M059J (cell line): ENCODE data around the gene COMMD7. TPM values are rescaled to one million over a fixed set of nuclear protein-coding genes. Genes with fewer than 3 reads are reported as not detected.
"Not testable (repeated sequence)": the region's sequence is repeated elsewhere in the genome, so short reads cannot be mapped to it uniquely, and the experiment has no call there.

ENCODE experiments used
- DNase-seq: peaks from one replicate; pipeline ENCODE4 v3.0.0-alpha.2; 2012; ENCODE audit warnings: low read depth
- total RNA-seq: library from RNA; depleted of rRNA; stranded (reverse); fragments of >200 nt; shearing (Covaris generic); gene quantifications from 2 replicates; pipeline ENCODE4 v1.2.3, GENCODE V29; 2014

The COMMD7 gene
- total RNA-seq, 1 experiment from 2014 or later: 61.1 TPM

DNA sequence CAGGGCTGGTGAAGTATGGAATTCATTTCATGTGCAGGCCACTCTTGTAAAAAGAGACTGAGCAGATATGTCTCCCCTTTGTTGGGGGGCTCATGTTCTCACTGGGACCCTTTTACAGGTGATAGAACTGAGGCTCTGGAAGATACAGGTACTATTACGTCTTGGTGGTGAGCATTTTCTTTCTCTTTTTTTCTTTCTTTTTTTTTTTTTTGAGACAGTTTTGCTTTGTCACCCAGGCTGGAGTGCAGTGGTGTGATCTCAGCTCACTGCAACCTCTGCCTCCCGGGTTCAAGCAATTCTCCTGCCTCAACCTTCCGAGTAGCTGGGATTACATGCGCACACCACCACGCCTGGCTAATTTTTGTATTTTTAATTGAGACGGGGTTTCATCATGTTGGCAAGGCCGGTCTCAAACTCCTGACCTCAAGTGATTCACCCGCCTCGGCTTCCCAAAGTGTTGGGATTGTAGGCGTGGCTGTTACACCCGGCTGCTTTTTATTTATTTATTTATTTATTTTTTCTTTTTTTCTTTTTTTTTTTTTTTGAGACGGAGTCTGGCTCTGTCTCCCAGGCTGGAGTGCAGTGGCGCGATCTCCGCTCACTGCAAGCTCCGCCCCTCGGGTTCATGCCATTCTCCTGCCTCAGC, 22.1 kb upstream of the COMMD7 start:
- DNase-seq: not testable (repeated sequence)

DNA sequence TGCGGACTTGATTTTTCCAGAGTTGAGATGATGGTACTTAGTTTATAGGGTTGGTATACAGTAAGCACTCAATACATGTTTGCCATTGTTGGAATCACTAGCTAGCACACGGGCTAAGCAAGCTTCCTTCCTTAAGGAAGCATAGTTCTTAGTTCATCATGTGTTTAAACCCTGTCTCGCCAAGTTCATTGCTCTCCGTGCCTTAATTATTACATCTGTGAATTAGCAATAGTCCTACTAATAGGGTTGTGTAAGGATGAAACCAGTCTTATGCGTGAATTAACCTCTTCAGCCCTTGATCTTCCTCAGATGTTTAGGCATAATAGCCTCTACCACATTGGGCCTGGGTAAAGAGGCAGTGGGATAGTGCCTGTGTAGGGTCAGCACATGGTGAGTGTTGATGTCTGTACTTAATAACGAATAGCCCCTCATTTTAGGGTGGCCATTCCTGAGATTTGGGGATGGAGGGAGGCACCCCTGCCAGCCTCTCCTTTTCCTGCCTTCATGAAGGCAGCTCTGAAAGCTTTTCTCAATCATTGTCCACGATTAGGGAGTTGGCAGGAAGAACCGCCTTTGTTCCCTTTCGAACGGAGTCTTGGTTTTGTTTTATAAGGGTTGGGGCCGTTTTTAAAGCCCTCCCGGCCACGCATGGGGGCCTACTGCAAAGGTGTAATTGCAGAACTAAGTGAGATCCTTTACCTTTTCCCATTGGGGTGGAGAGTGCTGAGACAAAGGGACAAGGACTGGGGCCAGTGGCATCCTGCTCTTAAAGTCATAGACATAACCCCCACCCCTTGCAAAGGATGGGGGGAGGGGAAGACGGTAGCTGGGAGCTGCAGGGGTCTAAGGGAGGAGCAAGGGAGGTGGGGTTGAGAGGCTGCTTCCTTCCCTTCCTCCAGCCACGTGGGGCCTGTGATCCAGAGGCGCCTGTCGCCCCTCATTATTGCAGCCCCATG, 21.0 kb upstream of the COMMD7 start:
- DNase-seq: no peak

- DNase-seq: no peak
Measured at GRCh38 chr20:32763202-32764004, 20.1 kb upstream of the COMMD7 start.

GRCh38 chr20:32762754-32763201, 19.5 kb upstream of the COMMD7 start:
- peak; percentile 40 for DNase-seq

DNA sequence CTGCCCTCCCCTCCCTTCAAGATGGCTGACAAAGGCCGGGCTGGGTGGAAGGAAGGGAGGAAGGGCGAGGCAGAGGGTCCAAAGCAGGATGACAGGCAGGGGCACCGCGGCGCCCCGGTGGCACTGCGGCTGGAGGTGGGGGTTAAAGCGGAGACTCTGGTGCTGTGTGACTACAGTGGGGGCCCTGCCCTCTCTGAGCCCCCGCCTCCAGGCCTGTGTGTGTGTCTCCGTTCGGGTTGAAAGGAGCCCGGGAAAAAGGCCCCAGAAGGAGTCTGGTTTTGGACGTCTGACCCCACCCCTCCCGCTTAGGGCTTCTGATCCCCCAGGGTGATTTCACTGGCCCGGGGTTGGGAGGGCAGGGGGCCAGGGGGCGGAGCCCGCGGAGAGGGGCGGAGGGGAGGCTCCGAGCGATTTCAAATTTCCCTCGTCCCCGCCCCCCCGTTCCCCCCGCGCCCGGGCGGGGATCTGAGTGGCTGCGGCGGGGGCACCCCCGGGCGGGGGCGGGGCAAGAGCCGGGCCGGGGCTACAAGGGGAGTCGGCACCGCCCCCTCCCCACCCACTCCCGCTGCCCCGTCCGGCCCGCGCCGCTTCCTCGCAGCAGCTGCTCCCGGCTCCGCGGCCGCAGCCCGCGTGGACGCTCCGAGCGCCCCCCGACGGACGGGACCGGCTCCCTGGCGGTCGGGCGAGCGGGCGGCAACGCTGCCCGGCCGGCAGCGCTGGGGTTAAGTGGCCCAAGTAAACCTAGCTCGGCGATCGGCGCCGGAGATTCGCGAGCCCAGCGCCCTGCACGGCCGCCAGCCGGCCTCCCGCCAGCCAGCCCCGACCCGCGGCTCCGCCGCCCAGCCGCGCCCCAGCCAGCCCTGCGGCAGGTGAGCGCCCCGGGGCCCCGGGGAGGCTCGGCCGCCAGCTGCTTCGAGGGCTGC, 18.8 kb upstream of the COMMD7 start, which contains the start of gene DNMT3B:
Gene DNMT3B (plus strand): TSS at position 555 of the 923 bp plus-strand sequence. CDS start 17,939 bp downstream, outside the sequence.
- DNase-seq: peak; percentile 74

GRCh38 chr20:32761417-32761830, 18.2 kb upstream of the COMMD7 start:
- no peak for DNase-seq

DNA sequence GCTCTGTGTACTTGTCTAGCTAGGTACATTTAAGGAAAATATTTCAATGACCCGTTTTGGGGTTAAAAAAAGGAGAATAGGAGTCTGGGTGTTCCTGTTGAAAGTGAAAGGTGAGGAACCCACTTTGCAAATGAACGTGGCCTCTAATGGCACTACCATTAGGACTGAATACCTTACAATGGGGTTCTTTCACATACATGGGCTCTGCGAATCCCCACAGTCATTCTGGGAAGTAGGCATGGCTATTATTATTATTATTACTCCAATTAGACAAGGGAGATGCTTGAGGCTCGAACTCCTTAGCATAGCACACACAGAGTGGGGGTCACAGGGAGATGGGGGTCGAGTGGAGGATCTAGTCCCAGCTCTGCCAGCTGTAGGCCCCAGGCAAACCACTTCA, 12.9 kb upstream of the COMMD7 start:
- no peak for DNase-seq

- DNase-seq: peak; percentile 71
Measured at GRCh38 chr20:32753731-32754130, 10.5 kb upstream of the COMMD7 start.

- DNase-seq: peak; percentile 89
Measured at GRCh38 chr20:32752458-32753250, 9.4 kb upstream of the COMMD7 start.

DNA sequence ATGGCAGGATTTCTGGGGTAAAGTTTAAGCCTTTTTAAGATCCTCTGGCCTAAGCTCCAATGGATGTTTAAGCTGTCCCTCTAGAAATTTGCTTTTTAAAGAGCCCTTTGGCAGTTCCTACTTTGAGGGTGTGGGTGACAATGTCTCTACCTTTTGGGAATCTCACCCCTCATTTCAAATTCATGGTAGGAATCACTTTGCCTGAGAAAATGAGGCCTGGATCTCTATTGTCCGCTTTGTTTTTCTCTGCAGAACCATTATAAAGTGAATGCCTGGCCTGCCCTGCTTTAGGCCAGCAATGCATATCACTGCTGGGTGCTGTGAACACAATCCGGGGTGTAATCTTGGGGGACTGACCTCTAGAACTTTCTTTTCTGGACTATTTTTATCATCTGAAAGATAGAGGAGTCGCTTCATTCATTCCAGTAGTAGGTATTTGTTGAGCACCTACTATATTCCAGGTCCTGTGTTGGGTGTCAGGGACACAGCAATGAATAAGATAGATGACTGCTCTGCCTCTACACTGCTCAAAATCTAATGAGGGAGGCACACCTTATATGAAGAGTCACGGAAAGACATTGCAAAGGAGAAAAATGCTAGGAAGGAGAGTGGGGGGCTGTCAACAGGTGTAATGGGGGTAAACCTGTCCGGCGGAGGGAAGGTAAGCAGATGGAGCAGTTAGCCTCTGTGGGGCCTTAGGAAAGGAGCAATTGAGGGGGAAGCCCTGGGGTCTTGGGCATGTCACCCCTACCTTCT, 8.6 kb upstream of the COMMD7 start:
- no peak for DNase-seq

DNA sequence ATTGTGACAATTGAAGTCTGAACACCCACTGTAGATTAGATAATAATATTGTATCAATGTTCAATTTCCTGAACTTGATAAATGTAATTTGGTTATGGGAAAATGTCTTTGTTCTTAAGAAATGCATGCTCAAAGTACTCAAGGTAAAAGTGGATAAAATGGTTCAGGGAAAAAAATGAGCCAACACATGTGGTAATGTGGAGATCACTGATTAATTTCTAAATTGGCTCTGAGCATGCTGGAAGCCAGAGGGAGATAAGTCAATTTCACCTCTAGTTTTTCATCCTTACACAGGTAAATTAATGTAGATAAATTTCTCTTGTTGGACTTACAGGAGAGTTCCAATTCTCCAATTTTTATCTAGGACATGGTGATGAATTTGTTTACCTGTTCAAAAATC, 8.0 kb upstream of the COMMD7 start:
- no peak for DNase-seq

GRCh38 chr20:32749914-32750637, 6.8 kb upstream of the COMMD7 start:
- DNase-seq: no peak

DNA sequence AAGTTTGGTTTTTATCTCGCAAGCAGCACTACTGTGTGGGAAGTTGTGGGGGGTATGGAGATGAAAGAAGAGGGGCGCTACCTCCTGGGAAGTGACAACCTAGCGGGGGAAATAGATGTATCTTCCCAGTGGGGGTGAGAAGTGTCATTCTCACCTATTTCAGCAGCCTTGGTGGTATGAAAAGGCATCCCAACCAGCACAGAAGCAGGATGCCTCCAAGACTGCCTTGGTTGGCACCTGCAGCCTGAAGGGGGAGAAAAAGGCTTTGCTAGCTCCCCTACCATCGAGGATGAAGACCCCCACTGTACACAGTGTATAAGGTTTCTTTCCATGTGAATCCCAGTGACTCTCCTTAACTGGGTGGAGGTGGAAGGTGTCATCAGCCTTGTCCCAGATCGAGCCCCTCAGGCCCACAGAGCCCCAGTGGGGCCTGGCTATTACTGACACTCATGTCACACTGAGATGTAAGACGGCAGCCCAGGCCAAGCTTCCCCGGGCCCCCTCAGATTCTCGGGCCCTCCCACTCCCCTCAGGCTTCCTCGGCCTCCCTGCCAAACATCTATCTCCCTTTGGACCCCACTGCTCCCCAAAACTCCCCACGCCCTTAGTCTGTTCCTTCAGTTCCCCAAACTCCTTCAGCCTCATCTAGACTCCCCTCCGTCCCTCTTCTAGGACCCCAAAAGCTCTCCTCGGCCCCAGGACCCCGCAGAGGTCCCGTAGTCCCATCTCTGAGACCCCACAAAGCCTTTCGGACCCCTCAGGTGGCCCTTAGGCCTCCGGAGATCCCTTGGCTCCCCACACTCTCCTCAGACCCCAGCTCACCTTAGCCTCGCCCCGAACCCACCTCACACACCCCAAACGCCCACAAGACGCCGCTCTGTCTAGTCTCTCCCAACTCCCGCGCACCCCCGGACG, 688 bp downstream of the COMMD7 start:
- DNase-seq: no peak

DNA sequence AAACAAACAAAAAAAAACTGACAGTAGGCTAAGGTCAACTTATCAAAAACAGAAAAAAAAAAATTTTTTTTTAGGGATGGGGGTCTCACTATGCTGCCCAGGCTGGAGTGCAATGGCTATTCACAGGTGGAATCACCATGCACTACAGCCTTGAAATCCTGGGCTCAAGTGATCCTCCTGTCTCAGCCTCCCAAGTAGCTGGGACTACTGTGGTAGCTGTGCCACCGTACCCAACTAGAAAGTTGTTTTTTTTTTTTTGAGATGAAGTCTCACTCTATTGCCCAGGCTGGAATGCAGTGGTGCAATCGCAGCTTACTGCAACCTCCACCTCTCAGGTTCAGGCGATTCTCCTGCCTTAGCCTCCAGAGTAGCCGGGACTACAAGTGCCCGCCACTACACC, 2.1 kb downstream of the COMMD7 start:
- no peak for DNase-seq

- DNase-seq: peak; percentile 94
Measured at GRCh38 chr20:32737371-32738223, 5.7 kb downstream of the COMMD7 start.

GRCh38 chr20:32731882-32732266, 11.4 kb downstream of the COMMD7 start:
- DNase-seq: no peak
